WERI-Rb-1 (cell line): ENCODE results near the gene PAGE3.

Experiments used
- DNase-seq: peaks from one replicate; pipeline ENCODE4 v3.0.0-alpha.2; 2020
- H3K27ac ChIP-seq: fragments of 250-450 bp; sonication (Bioruptor Pico); 2 replicates; pipeline ENCODE4 v1.5.1; 2020; ENCODE audit warnings: mild to moderate bottlenecking, moderate library complexity
- H3K27me3 ChIP-seq: fragments of 250-450 bp; sonication (Bioruptor Pico); 2 replicates; pipeline ENCODE4 v1.5.1; 2021; ENCODE audit warnings: mild to moderate bottlenecking, low read depth, moderate library complexity; ENCODE audit not compliant: insufficient read depth, severe bottlenecking
- H3K36me3 ChIP-seq: fragments of 250-450 bp; sonication (Bioruptor Pico); 2 replicates; pipeline ENCODE4 v1.5.1; 2020; ENCODE audit warnings: mild to moderate bottlenecking, moderate library complexity
- H3K4me3 ChIP-seq: 2 replicates; pipeline ENCODE4 v1.5.1; 2011; ENCODE audit warnings: low read depth, mild to moderate bottlenecking, control low read depth, low read length
- H3K9me3 ChIP-seq: fragments of 250-450 bp; sonication (Bioruptor Pico); 2 replicates; pipeline ENCODE4 v1.5.1; 2021; ENCODE audit warnings: mild to moderate bottlenecking, moderate library complexity; ENCODE audit not compliant: severe bottlenecking
- TF ChIP-seq, protein P1 (sequence below): IDR thresholded peaks from 2 replicates; pipeline ENCODE4 v1.5.1; 2011; ENCODE audit warnings: low read depth, mild to moderate bottlenecking, control low read depth, inconsistent platforms, low read length

The PAGE3 gene

DNA sequence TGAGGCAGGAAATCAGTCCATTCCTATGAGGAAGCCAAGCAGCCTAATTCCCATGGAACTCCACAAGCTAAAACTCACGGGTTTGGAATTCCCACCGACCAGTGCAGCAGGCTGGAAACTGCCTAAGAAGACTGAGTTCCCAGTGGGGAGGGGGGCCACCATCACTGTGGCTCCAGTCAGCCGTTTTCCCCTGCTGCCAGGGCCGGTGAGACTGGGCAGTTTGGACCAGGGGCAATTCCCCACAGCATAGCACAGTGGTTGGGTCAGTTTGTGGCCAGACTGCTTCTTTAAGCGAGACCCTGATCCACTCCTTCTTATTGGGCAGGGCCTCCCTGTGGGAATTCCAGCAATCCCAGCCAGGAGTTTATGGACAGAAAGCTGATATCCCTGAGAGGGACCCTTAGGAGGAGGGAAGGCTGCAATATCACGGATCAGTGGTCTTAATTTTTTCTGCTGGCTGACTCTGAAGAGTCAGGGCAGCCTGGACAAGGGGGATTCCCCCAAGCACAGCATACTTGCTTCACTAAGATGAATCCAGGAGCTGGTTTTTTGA lies 23.9 kb downstream of the PAGE3 start:
- H3K9me3 ChIP-seq = no peaks in the 10 kb centered on the region
- H3K27me3 ChIP-seq = peaks cover 5% of the 10 kb centered on the region
- TF ChIP-seq, protein P1, sequence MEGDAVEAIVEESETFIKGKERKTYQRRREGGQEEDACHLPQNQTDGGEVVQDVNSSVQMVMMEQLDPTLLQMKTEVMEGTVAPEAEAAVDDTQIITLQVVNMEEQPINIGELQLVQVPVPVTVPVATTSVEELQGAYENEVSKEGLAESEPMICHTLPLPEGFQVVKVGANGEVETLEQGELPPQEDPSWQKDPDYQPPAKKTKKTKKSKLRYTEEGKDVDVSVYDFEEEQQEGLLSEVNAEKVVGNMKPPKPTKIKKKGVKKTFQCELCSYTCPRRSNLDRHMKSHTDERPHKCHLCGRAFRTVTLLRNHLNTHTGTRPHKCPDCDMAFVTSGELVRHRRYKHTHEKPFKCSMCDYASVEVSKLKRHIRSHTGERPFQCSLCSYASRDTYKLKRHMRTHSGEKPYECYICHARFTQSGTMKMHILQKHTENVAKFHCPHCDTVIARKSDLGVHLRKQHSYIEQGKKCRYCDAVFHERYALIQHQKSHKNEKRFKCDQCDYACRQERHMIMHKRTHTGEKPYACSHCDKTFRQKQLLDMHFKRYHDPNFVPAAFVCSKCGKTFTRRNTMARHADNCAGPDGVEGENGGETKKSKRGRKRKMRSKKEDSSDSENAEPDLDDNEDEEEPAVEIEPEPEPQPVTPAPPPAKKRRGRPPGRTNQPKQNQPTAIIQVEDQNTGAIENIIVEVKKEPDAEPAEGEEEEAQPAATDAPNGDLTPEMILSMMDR = no peak
- DNase-seq = no peak
- no peak overlapping the region for H3K4me3 ChIP-seq
- H3K36me3 ChIP-seq = no peaks in the 10 kb centered on the region
- H3K27ac ChIP-seq = no peak overlapping the region

DNA sequence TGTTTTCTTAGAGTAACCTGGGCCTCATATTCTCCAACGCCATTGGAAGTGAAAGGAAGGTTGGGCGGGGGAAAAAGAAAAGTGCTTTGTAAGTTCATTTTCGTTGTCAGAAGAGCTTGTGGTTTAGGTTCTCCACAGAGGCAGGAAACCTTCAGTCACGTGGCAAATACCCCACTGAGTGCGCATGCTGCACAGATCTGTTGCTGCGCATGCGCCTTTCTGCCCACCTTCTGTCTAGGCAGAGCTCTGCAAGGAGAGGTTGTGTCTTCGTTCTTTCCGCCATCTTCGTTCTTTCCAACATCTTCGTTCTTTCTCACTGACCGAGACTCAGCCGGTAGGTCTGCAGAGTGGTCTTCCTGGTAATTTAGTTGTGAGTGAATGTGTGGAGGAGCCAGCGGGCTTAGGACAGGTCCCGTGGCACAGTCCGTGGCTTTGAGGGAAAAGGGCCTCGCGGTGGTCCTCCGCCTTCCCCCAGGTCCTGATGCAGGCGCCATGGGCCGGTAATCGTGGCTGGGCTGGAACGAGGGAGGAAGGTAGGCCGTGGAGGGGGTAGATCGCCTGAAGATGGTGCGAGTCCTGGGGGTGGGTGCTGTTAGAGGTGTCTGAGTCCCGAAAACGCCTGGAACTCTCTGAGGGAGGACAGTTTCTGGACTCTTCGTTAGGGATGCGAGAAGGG lies 44.5 kb downstream of the PAGE3 start, which contains the start of gene PAGE5:
TSS of gene PAGE5 (plus strand) at position 228 of the 676 bp plus-strand sequence. CDS start 1,037 bp downstream, outside the sequence.
- H3K27ac ChIP-seq = no peak within 1 kb of the TSS
- peaks cover 43% of the 10 kb centered on the region for H3K27me3 ChIP-seq
- no peak for DNase-seq
- no peak within 1 kb of the TSS for H3K4me3 ChIP-seq
- TF ChIP-seq, protein P1 = no peak
- H3K9me3 ChIP-seq = no peaks in the 10 kb centered on the region
- H3K36me3 ChIP-seq = no peaks in the 10 kb centered on the region

DNA sequence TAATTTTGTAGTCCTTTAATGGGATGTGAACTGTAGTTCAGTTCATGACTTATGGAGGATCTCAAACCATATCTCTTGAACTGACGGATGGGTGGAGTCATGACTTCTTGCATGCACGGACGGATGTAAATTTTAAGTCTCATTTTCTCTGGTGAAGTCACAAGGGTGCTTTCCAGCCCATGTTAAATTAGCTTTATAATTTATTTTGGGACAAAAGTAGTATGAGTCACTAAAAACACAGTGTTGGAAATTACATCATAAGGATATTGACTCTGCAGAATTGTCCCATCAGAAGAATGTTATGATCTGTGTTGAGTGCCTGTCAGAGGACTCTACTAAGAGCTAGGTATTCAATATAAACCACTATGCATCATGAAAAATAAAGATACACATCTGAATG lies 51.3 kb downstream of the PAGE3 start:
- no peak overlapping the region for H3K27ac ChIP-seq

DNA sequence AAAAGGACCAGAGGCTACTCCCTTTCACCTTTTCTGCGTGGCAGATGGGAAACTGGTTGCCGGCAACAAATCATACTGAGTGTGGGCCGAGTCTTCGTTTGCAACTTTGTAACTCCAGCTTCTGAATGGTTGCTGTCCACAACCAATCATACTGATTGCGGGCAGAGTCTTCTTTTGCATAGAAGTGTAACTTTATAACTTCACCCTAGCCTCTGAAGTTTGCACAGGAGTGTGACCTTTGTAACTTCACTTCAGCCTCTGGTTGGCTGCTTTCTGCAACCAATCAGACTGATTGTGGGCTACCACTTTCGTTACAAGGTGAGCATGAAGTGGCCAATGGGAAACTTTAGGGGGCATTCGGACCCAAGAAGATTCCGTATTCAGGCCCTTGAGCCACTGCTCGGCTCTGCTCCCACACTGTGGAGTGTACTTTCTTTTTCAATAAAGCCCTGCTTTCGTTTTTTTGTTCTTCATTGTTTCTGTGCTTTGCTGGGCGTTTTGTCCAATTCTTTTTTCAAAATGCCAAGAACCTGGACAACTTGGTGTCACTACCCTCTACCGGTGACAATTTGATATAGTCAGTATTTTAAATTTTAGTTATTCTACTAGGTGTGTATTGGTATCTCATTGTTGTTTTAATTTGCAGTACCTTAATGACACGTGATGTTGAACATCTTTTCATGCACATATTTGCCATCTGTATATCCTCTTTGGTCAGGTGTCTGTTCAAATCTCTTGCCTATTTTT lies 53.6 kb downstream of the PAGE3 start:
- Histone ChIP-seq H3K4me3 (no peak overlapping the region), H3K9me3 (no peaks in the 10 kb centered on the region), H3K27me3 (peaks cover 47% of the 10 kb centered on the region), H3K27ac (no peak overlapping the region), H3K36me3 (no peaks in the 10 kb centered on the region)
- no peak for DNase-seq
- TF ChIP-seq, protein P1 = no peak

More for the DNA sequence above, 51.3 kb downstream of the PAGE3 start:
- TF ChIP-seq, protein P1 = no peak
- no peak for DNase-seq
- H3K9me3 ChIP-seq = no peaks in the 10 kb centered on the region
- H3K4me3 ChIP-seq = no peak overlapping the region
- peaks cover 40% of the 10 kb centered on the region for H3K27me3 ChIP-seq
- no peaks in the 10 kb centered on the region for H3K36me3 ChIP-seq
